ENCODE measurements around the gene MROH8.
"Not testable (repeated sequence)": the region's sequence is repeated elsewhere in the genome, so short reads cannot be mapped to it uniquely, and the experiment has no call there.

Gene MROH8

GRCh38 chr20:37075932-37076685 is 103.2 kb downstream of the MROH8 start:
- TF ChIP-seq, protein P1, sequence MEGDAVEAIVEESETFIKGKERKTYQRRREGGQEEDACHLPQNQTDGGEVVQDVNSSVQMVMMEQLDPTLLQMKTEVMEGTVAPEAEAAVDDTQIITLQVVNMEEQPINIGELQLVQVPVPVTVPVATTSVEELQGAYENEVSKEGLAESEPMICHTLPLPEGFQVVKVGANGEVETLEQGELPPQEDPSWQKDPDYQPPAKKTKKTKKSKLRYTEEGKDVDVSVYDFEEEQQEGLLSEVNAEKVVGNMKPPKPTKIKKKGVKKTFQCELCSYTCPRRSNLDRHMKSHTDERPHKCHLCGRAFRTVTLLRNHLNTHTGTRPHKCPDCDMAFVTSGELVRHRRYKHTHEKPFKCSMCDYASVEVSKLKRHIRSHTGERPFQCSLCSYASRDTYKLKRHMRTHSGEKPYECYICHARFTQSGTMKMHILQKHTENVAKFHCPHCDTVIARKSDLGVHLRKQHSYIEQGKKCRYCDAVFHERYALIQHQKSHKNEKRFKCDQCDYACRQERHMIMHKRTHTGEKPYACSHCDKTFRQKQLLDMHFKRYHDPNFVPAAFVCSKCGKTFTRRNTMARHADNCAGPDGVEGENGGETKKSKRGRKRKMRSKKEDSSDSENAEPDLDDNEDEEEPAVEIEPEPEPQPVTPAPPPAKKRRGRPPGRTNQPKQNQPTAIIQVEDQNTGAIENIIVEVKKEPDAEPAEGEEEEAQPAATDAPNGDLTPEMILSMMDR (IDR thresholded peaks at IDR 0.05; ENCODE audit: low read depth, low read length, missing control alignments): no peak
- no peak for DNase-seq (ENCODE audit: low read depth)
- H3K4me3 ChIP-seq (ENCODE audit: low read depth, low read length): no peak overlapping the region

DNA sequence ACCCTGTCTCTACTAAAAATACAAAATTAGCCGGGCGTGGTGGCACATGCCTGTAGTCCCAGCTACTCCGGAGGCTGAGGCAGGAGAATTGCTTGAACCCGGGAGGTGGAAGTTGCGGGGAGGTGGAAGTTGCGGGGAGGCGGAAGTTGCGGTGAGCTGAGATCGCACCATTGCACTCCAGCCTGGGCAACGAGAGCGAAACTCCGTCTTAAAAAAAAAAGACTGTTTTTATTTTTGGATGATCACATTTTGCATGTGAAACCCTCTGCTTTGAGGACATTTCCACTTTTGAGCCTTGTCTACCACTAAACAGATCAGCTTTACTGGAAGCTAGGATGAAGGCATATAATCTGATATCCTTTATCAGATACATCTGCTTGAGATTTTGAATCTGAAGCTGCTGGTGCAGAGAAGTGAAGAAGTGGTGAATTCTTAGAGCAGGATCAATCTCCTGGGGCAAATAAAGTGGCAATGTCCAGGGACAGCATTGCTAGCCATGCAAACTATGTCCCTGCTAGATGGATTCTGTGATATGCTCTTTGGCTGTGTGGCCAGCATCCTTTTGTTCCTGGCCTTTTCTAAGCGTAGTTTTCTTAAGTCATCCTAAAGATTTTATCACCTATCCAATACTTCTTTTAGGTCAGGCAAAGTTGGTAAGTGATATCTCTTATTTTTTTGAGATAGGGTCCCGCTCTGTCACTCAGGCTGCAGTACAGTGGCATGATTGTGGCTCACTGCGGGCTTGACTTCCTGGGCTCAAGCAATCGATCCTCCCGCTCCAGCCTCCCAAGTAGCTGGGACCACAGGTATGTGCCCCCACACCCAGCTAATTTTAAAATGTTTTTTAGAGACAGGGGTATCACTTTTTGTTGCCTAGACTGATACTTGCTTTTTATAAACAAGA is 106.8 kb downstream of the MROH8 start:
- TF ChIP-seq, protein P1 (IDR thresholded peaks at IDR 0.05; ENCODE audit: low read depth, low read length, missing control alignments): no peak
- peak overlapping the region; percentile 36; the same call in 1 of the 2 replicates for H3K4me3 ChIP-seq (ENCODE audit: low read depth, low read length)
- no peak for DNase-seq (ENCODE audit: low read depth)

DNA sequence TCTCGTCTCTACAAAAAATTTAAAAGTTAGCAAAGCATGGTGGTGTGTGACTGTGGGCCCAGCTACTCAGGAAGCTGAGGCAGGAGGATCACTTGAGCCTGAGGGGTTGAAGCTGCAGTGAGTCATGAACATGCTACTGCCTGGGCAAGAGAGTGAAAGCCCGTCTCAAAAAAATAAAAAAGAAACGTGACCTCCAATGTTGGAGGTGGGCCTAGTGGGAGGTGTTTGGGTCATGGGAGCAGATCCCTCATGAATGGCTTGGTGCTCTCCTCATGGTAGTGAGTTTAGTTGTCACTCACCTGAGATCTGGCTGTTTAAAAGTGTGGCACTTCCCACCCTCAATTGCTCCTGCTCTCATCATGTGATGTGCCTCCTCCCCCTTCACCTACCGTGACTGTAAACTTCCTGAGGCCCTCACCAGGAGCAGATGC is 107.9 kb downstream of the MROH8 start:
- TF ChIP-seq, protein P1 (IDR thresholded peaks at IDR 0.05; ENCODE audit: low read depth, low read length, missing control alignments): no peak
- DNase-seq (ENCODE audit: low read depth): peak; percentile 66
- no peak overlapping the region for H3K4me3 ChIP-seq (ENCODE audit: low read depth, low read length)

DNA sequence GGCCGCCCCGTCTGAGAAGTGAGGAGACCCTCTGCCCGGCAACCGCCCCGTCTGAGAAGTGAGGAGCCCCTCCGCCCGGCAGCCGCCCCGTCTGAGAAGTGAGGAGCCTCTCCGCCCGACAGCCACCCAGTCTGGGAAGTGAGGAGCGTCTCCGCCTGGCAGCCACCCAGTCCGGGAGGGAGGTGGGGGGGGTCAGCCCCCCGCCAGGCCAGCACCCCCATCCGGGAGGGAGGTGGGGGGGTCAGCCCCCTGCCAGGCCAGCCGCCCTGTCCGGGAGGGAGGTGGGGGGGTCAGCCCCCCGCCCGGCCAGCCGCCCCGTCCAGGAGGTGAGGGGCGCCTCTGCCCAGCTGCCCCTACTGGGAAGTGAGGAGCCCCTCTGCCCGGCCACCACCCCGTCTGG is 109.8 kb downstream of the MROH8 start:
- not testable (repeated sequence) for H3K4me3 ChIP-seq (ENCODE audit: low read depth, low read length); DNase-seq (ENCODE audit: low read depth)

DNA sequence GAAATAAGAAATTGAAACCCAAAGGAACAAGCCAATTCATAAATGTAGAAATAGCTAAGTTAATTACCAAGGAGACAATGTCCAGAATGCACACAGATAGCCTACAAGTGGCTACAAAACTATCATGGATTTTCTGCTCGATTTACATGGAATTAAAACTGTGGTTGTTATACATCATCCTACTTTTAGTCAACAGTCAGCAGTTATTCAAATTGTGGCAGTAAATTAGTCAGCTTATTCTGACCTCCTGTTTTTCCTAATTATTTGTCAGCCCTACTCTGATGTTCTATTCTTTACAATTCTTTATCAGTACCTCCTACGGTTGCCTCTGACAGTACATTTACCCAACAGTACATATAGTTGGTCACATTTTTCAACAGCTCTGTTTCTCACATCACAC is 113.2 kb downstream of the MROH8 start:
- DNase-seq (ENCODE audit: low read depth): no peak
- TF ChIP-seq, protein P1 (IDR thresholded peaks at IDR 0.05; ENCODE audit: low read depth, low read length, missing control alignments): no peak

GRCh38 chr20:37055276-37055675 is 124.1 kb downstream of the MROH8 start:
- no peak for DNase-seq (ENCODE audit: low read depth)
- TF ChIP-seq, protein P1 (IDR thresholded peaks at IDR 0.05; ENCODE audit: low read depth, low read length, missing control alignments): no peak
- H3K4me3 ChIP-seq (ENCODE audit: low read depth, low read length): no peak overlapping the region

More for the DNA sequence above, 113.2 kb downstream of the MROH8 start:
- H3K4me3 ChIP-seq (ENCODE audit: low read depth, low read length): no peak overlapping the region

- no peak for DNase-seq (ENCODE audit: low read depth)
- H3K4me3 ChIP-seq (ENCODE audit: low read depth, low read length): no peak overlapping the region
- TF ChIP-seq, protein P1 (IDR thresholded peaks at IDR 0.05; ENCODE audit: low read depth, low read length, missing control alignments): no peak
Measured at GRCh38 chr20:37053230-37053950, 126.0 kb downstream of the MROH8 start.

All from GM12864 (cell line).